Measurements from ENCODE around the gene SLMAP. TPM values are rescaled to one million over a fixed set of nuclear protein-coding genes. Genes with fewer than 3 reads are reported as not detected.

SLMAP gene
- polyA plus RNA-seq, 1 of the 3 experiments (the other 2 are of a cell fraction), result 10.5 TPM

DNA sequence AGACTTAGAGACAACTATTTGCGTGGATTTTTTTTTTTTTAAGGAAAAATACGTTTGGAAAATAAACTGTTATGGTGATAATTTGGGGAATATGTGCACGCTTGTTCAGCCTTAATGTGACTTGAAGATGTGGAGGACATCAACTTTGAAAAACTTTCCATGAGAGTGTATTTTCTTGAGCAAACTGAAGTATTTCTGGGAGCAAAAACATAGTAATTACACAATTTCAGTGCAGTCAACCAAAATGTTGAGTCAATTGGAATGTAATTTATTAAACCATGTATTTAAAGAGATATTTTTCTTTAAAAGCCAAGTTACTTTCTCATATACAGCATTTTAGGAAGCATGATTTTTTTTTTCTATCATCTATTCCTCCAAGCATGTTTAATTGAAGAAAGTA lies 171.8 kb downstream of the SLMAP start (continued):
- TF ChIP-seq USF2 (IDR thresholded peaks at IDR 0.05; ENCODE audit: borderline replicate concordance, low read depth, low read length) (no peak), SMC3 (IDR thresholded peaks at IDR 0.05; ENCODE audit: low read depth, low read length) (no peak), REST (IDR thresholded peaks at IDR 0.05; ENCODE audit: low read depth, low read length) (no peak), NFIC (IDR thresholded peaks at IDR 0.05; ENCODE audit: borderline replicate concordance) (no peak), GABPA (IDR thresholded peaks at IDR 0.05; ENCODE audit: low read depth) (no peak), RCOR1 (IDR thresholded peaks at IDR 0.05; ENCODE audit: low read length) (no peak)
- TF ChIP-seq, protein P1, sequence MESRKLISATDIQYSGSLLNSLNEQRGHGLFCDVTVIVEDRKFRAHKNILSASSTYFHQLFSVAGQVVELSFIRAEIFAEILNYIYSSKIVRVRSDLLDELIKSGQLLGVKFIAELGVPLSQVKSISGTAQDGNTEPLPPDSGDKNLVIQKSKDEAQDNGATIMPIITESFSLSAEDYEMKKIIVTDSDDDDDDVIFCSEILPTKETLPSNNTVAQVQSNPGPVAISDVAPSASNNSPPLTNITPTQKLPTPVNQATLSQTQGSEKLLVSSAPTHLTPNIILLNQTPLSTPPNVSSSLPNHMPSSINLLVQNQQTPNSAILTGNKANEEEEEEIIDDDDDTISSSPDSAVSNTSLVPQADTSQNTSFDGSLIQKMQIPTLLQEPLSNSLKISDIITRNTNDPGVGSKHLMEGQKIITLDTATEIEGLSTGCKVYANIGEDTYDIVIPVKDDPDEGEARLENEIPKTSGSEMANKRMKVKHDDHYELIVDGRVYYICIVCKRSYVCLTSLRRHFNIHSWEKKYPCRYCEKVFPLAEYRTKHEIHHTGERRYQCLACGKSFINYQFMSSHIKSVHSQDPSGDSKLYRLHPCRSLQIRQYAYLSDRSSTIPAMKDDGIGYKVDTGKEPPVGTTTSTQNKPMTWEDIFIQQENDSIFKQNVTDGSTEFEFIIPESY (IDR thresholded peaks at IDR 0.05; ENCODE audit: borderline replicate concordance, low read depth), result no peak
- TF ChIP-seq, protein P2, sequence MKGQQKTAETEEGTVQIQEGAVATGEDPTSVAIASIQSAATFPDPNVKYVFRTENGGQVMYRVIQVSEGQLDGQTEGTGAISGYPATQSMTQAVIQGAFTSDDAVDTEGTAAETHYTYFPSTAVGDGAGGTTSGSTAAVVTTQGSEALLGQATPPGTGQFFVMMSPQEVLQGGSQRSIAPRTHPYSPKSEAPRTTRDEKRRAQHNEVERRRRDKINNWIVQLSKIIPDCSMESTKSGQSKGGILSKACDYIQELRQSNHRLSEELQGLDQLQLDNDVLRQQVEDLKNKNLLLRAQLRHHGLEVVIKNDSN (IDR thresholded peaks at IDR 0.05; ENCODE audit: borderline replicate concordance, low read depth), result no peak

DNA sequence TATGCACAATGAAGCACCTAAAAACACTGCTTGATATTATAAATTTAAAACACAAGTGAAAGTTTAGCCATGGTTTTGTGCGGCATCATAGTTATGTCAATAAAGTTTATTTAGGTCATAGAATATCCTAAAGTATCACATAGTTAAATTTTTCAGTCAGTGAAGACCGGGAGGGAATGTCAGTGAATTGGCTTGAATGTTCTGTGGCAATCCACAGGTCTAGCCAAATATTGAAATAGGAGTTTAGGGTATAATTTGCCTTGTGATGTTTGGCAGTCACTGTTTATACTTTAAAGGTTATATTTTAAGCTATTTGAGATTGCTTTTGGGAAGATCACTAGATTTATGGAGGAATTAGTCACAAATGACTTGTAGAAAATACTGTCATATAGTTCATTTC lies 172.4 kb downstream of the SLMAP start:
- Histone ChIP-seq H3K79me2 (ENCODE audit: insufficient read depth) (no peaks in the 10 kb centered on the region), H3K9me3 (no peaks in the 10 kb centered on the region), H3K4me3 (ENCODE audit: low read depth in 2 of 2, low read length in 1 of 2) (no peak overlapping the region), H3K4me1 (ENCODE audit: control insufficient read depth in 1 of 2, insufficient read depth in 2 of 2, low read depth in 1 of 2, low read length in 1 of 2) (no peaks in the 10 kb centered on the region), H2AFZ (ENCODE audit: low read depth) (no peak overlapping the region), H3F3A (replicated peaks; ENCODE audit: insufficient read depth) (peaks cover 5% of the 10 kb centered on the region), H3K9ac (no peak overlapping the region), H4K20me1 (ENCODE audit: insufficient read depth) (no peaks in the 10 kb centered on the region), H3K4me2 (no peak overlapping the region), H3K36me3 (replicated peaks in 1 of 2; ENCODE audit: control insufficient read depth in 1 of 2, insufficient read depth in 2 of 2, low read length in 1 of 2) (peaks cover 10 to 14% of the 10 kb centered on the region in 2 experiments), H3K27me3 (ENCODE audit: insufficient read depth) (no peaks in the 10 kb centered on the region), H3K9me2 (no peaks in the 10 kb centered on the region), H3K27ac (ENCODE audit: low read depth in 2 of 2, low read length in 1 of 2) (no peak overlapping the region)
- TF ChIP-seq SIN3A (IDR thresholded peaks at IDR 0.05; ENCODE audit: borderline replicate concordance, low read depth, low read length), result no peak
- TF ChIP-seq, protein P1 (IDR thresholded peaks at IDR 0.05; ENCODE audit: borderline replicate concordance, low read depth), result no peak
- no peak for TF ChIP-seq NRF1 (IDR thresholded peaks at IDR 0.05; ENCODE audit: low read depth, low read length)
- no peak for TF ChIP-seq GABPA (IDR thresholded peaks at IDR 0.05; ENCODE audit: low read depth)
- no peak for TF ChIP-seq RFX5 (IDR thresholded peaks at IDR 0.05; ENCODE audit: low read length)
- DNase-seq, result no peak
- WGBS (ENCODE audit: low lambda C conversion rate), result 89% methylated on average over 2 of the region's 2 CpGs
- ChIA-PET CTCF (no interaction called here), POLR2A (no interaction called here)

Measured in SK-N-SH (cell line).